Glutamatergic neuron (in vitro differentiated cells): Measurements from ENCODE around the gene MFSD6L. TPM values are rescaled to one million over a fixed set of nuclear protein-coding genes. Genes with fewer than 3 reads are reported as not detected.

Experiments
- DNase-seq: peaks from one replicate; pipeline ENCODE4 v3.0.0; 2022
- H3K27ac Mint-ChIP-seq: one replicate; pipeline ENCODE4 v1.8.0; 2020; ENCODE audit warnings: mild to moderate bottlenecking, mixed read lengths, inconsistent platforms; ENCODE audit not compliant: unreplicated experiment
- H3K27me3 Mint-ChIP-seq: one replicate; pipeline ENCODE4 v1.8.0; 2020; ENCODE audit warnings: mild to moderate bottlenecking, moderate library complexity, mixed read lengths, inconsistent platforms; ENCODE audit not compliant: unreplicated experiment
- H3K36me3 Mint-ChIP-seq: one replicate; pipeline ENCODE4 v1.8.0; 2020; ENCODE audit warnings: mild to moderate bottlenecking, mixed read lengths, inconsistent platforms; ENCODE audit not compliant: unreplicated experiment
- H3K4me1 Mint-ChIP-seq: one replicate; pipeline ENCODE4 v1.8.0; 2020; ENCODE audit warnings: mild to moderate bottlenecking, low read depth, mixed read lengths, inconsistent platforms; ENCODE audit not compliant: unreplicated experiment
- H3K4me3 Mint-ChIP-seq: one replicate; pipeline ENCODE4 v1.8.0; 2020; ENCODE audit warnings: mild to moderate bottlenecking, mixed read lengths, inconsistent platforms; ENCODE audit not compliant: unreplicated experiment
- H3K9me3 Mint-ChIP-seq: one replicate; pipeline ENCODE4 v1.8.0; 2020; ENCODE audit warnings: mild to moderate bottlenecking, moderate library complexity, mixed read lengths, inconsistent platforms; ENCODE audit not compliant: unreplicated experiment
- CTCF ChIP-seq: fragments of 200-600 bp; sonication (generic); IDR thresholded peaks from one replicate; pipeline ENCODE4 v1.5.0; 2021; ENCODE audit not compliant: partially characterized antibody, unreplicated experiment
- long read RNA-seq: library from polyadenylated mRNA; unstranded; transcript quantifications from one replicate; pipeline ENCODE4 v2.0.0, GENCODE V29; 2020; ENCODE audit not compliant: unreplicated experiment
- total RNA-seq: library from RNA; stranded (reverse); fragmentation: NEBNext Ultra II Directional; extraction: Animal tissue kit (Norgen Biotek cat#: 25700); gene quantifications from one replicate; pipeline ENCODE4 v1.2.1, GENCODE V29; 2021; ENCODE audit not compliant: unreplicated experiment

MFSD6L gene
- total RNA-seq, result not detected
- long read RNA-seq, result 0 reads

GRCh38 chr17:8798846-8799569 lies at the start of gene MFSD6L:
TSS of gene MFSD6L (minus strand) at chr17:8799365. CDS start at chr17:8799120, 245 bp downstream.
- TF ChIP-seq CTCF, result no peak
- Mint-ChIP-seq H3K9me3 (no peaks in the 10 kb centered on the region), H3K4me3 (peak within 1 kb of the TSS; percentile 52), H3K36me3 (no peaks in the 10 kb centered on the region), H3K4me1 (no peaks in the 10 kb centered on the region), H3K27ac (no peak within 1 kb of the TSS), H3K27me3 (peaks cover 5% of the 10 kb centered on the region)
- DNase-seq, result no peak

GRCh38 chr17:8847891-8848290 lies 48.7 kb upstream of the MFSD6L start:
- H3K27me3 Mint-ChIP-seq, result no peaks in the 10 kb centered on the region
- no peaks in the 10 kb centered on the region for H3K4me1 Mint-ChIP-seq
- H3K27ac Mint-ChIP-seq, result no peak overlapping the region
- no peak overlapping the region for H3K4me3 Mint-ChIP-seq
- no peaks in the 10 kb centered on the region for H3K9me3 Mint-ChIP-seq
- DNase-seq, result no peak
- peaks cover 5% of the 10 kb centered on the region for H3K36me3 Mint-ChIP-seq
- TF ChIP-seq CTCF, result no peak

- no peak for DNase-seq
- Mint-ChIP-seq H3K4me1 (no peaks in the 10 kb centered on the region), H3K36me3 (peaks cover 5% of the 10 kb centered on the region), H3K9me3 (no peaks in the 10 kb centered on the region), H3K4me3 (no peak overlapping the region), H3K27ac (no peak overlapping the region), H3K27me3 (no peaks in the 10 kb centered on the region)
- no peak for TF ChIP-seq CTCF
These were observed 47.6 kb upstream of the MFSD6L start for GRCh38 chr17:8846768-8847211.

- Mint-ChIP-seq H3K4me1 (no peaks in the 10 kb centered on the region), H3K27me3 (peaks cover 2% of the 10 kb centered on the region), H3K4me3 (no peak overlapping the region), H3K36me3 (peaks cover 5% of the 10 kb centered on the region), H3K9me3 (no peaks in the 10 kb centered on the region), H3K27ac (no peak overlapping the region)
- no peak for TF ChIP-seq CTCF
- no peak for DNase-seq
These were observed 45.4 kb upstream of the MFSD6L start for GRCh38 chr17:8844229-8845218.
